CD14-positive monocyte (primary cell): Measurements from ENCODE around the gene AFG1L. TPM values are rescaled to one million over a fixed set of nuclear protein-coding genes. Genes with fewer than 3 reads are reported as not detected.
A peak's percentile ranks its signal among the peaks of the same experiment; 100 is the strongest.

Source experiments
- DNase-seq, 3 donors: peaks; one replicate each; pipeline ENCODE4 v3.0.0-alpha.2; 2011 to 2022
- H2AFZ ChIP-seq: 2 replicates; pipeline ENCODE4 v1.6.0; 2012; ENCODE audit warnings: mild to moderate bottlenecking, low read depth, low read length, inconsistent platforms; ENCODE audit not compliant: insufficient read depth, poor library complexity, severe bottlenecking
- H3K27ac ChIP-seq, 2 donors: 1 replicate in 1 of 2; 2 replicates in 1 of 2; pipeline ENCODE4 v1.5.1; 2012 to 2013; ENCODE audit warnings: low read length in 2 of 2, control low read depth in 1 of 2, inconsistent platforms in 1 of 2, low read depth in 1 of 2, mild to moderate bottlenecking in 1 of 2
- H3K27me3 ChIP-seq, 2 donors: one replicate each; pipeline versions ENCODE4 v1.6.0 to v1.6.1; 2011 to 2013; ENCODE audit warnings: low read length in 2 of 2; ENCODE audit not compliant: control insufficient read depth in 2 of 2, insufficient read depth in 2 of 2
- H3K36me3 ChIP-seq, 2 donors: replicated peaks in 1 of 2; 1 replicate in 1 of 2; 2 replicates in 1 of 2; pipeline versions ENCODE4 v1.5.1 to v1.6.1; 2012 to 2013; ENCODE audit warnings: low read length in 2 of 2, control low read depth in 1 of 2, inconsistent platforms in 1 of 2, mild to moderate bottlenecking in 1 of 2; ENCODE audit not compliant: insufficient read depth in 2 of 2, control insufficient read depth in 1 of 2
- H3K4me1 ChIP-seq, 2 donors: 1 replicate in 1 of 2; 2 replicates in 1 of 2; pipeline versions ENCODE4 v1.5.1 to v1.6.1; 2012 to 2013; ENCODE audit warnings: low read length in 2 of 2, control low read depth in 1 of 2, inconsistent platforms in 1 of 2, mild to moderate bottlenecking in 1 of 2, moderate library complexity in 1 of 2; ENCODE audit not compliant: insufficient read depth in 2 of 2, control insufficient read depth in 1 of 2
- H3K4me2 ChIP-seq: replicated peaks from 2 replicates; pipeline ENCODE3; 2012; ENCODE audit warnings: low read length, moderate library complexity, mild to moderate bottlenecking; ENCODE audit not compliant: poor library complexity, severe bottlenecking; ENCODE audit errors: extremely low read depth
- H3K4me3 ChIP-seq, 3 experiments: fragments of 200-600 bp in 1 of 3; sonication (generic) in 1 of 3; replicated peaks in 1 of 3; 1 replicate in 2 of 3; 2 replicates in 1 of 3; pipeline ENCODE4 v1.5.1; 2011 to 2013; ENCODE audit warnings: low read length in 3 of 3, mild to moderate bottlenecking in 3 of 3, control low read depth in 2 of 3, low read depth in 2 of 3, inconsistent platforms in 1 of 3, moderate library complexity in 1 of 3
- H3K79me2 ChIP-seq: 2 replicates; pipeline ENCODE4 v1.6.0; 2012; ENCODE audit warnings: mild to moderate bottlenecking, control low read depth, inconsistent platforms, low read length, moderate library complexity; ENCODE audit not compliant: insufficient read depth
- H3K9ac ChIP-seq: 2 replicates; pipeline ENCODE4 v1.6.0; 2017; ENCODE audit warnings: low read length, mild to moderate bottlenecking; ENCODE audit not compliant: insufficient read depth, poor library complexity, severe bottlenecking
- H3K9me3 ChIP-seq, 2 donors: replicated peaks in 1 of 2; 1 replicate in 1 of 2; 2 replicates in 1 of 2; pipeline versions ENCODE4 v1.5.1 to v1.6.1; 2012 to 2013; ENCODE audit warnings: low read length in 2 of 2, control low read depth in 1 of 2; ENCODE audit not compliant: control insufficient read depth in 1 of 2, insufficient read depth in 1 of 2
- H4K20me1 ChIP-seq: 2 replicates; pipeline ENCODE4 v1.6.0; 2012; ENCODE audit warnings: mild to moderate bottlenecking, low read length, control low read depth, moderate library complexity; ENCODE audit not compliant: insufficient read depth
- H3K27ac Mint-ChIP-seq, 7 donors: one replicate each; pipeline ENCODE4 v1.8.0; 2020; ENCODE audit warnings: mild to moderate bottlenecking in 7 of 7, mixed read lengths in 7 of 7, moderate library complexity in 6 of 7, inconsistent platforms in 2 of 7
- H3K27me3 Mint-ChIP-seq, 3 donors: one replicate each; pipeline ENCODE4 v1.8.0; 2021 to 2022; ENCODE audit warnings: low read depth in 3 of 3, mild to moderate bottlenecking in 3 of 3, mixed read lengths in 3 of 3, moderate library complexity in 3 of 3, inconsistent platforms in 1 of 3
- H3K36me3 Mint-ChIP-seq, 2 donors: one replicate each; pipeline ENCODE4 v1.8.0; 2020; ENCODE audit warnings: mixed read lengths in 2 of 2, inconsistent platforms in 1 of 2, mild to moderate bottlenecking in 1 of 2
- H3K4me1 Mint-ChIP-seq: one replicate; pipeline ENCODE4 v1.8.0; 2020; ENCODE audit warnings: mild to moderate bottlenecking, mixed read lengths
- H3K4me3 Mint-ChIP-seq, 2 donors: one replicate each; pipeline ENCODE4 v1.8.0; 2020; ENCODE audit warnings: mild to moderate bottlenecking in 2 of 2, mixed read lengths in 2 of 2, moderate library complexity in 1 of 2
- H3K9me3 Mint-ChIP-seq, 7 donors: one replicate each; pipeline ENCODE4 v1.8.0; 2020 to 2022; ENCODE audit warnings: mixed read lengths in 7 of 7, mild to moderate bottlenecking in 6 of 7, moderate library complexity in 6 of 7, inconsistent platforms in 2 of 7
- CTCF ChIP-seq: fragments of 200-600 bp; IDR thresholded peaks from one replicate; pipeline ENCODE4 v1.8.0; 2022; ENCODE audit warnings: antibody characterized with exemption, mild to moderate bottlenecking
- WGBS: methylation state at CpG from one replicate; pipeline ENCODE4 v1.1.5; 2013; ENCODE audit warnings: missing lambda C conversion rate; ENCODE audit not compliant: insufficient coverage; 5-methylcytosine and 5-hydroxymethylcytosine counted together
- intact Hi-C, 2 donors: fragments of 100-400 bp; cut with micrococcal nuclease; formaldehyde crosslinking; loops; one replicate each; pipeline versions ENCODE4 v1.15.0 to v1.15.1; 2023
- polyA plus RNA-seq, 3 donors: library from polyadenylated mRNA; depleted of rRNA in 1 of 3; unstranded in 2 of 3; stranded (reverse) in 1 of 3; fragments of 300-500 nt in 2 of 3; fragments of >200 nt in 1 of 3; fragmentation: Illumina TruSeq in 2 of 3; gene quantifications; 1 replicate in 2 of 3; 2 replicates in 1 of 3; pipeline ENCODE4 v1.2.3, GENCODE V29; 2012 to 2021

The AFG1L gene
- polyA plus RNA-seq, 3 donors = 0.95 to 2.8 (median 2.7) TPM

GRCh38 chr6:108247965-108248536 lies 46.8 kb upstream of the AFG1L start:
- H3K9me3 Mint-ChIP-seq = peaks cover 0 to 12% (median 3%) of the 10 kb centered on the region in 7 donors

GRCh38 chr6:108250240-108250866 lies 44.5 kb upstream of the AFG1L start:
- H2AFZ ChIP-seq = no peak overlapping the region
- peak in 1 of 3 donors; percentile 11 for DNase-seq
- no CpG with 5 or more reads among the region's 2 CpGs for WGBS
- Mint-ChIP-seq H3K9me3 (peaks cover 0 to 7% (median 3%) of the 10 kb centered on the region in 7 donors), H3K4me3 (no peak overlapping the region), H3K36me3 (peaks cover 28 to 42% of the 10 kb centered on the region in 2 donors), H3K27ac (no peak overlapping the region), H3K27me3 (no peaks in the 10 kb centered on the region), H3K4me1 (peaks cover 53% of the 10 kb centered on the region)
- H3K4me2 ChIP-seq = no peak overlapping the region
- H3K27me3 ChIP-seq = no peaks in the 10 kb centered on the region
- no peak for TF ChIP-seq CTCF
- peaks cover 3 to 25% of the 10 kb centered on the region in 2 donors for H3K36me3 ChIP-seq
- no peak overlapping the region for H3K4me3 ChIP-seq
- no peak overlapping the region for H3K9ac ChIP-seq
- peaks cover 21 to 25% of the 10 kb centered on the region in 2 donors for H3K4me1 ChIP-seq
- intact Hi-C loops = no loop called here
- H3K79me2 ChIP-seq = peaks cover 95% of the 10 kb centered on the region
- H3K27ac ChIP-seq = no peak overlapping the region
- H3K9me3 ChIP-seq = no peaks in the 10 kb centered on the region
- H4K20me1 ChIP-seq = peaks cover 97% of the 10 kb centered on the region

More at GRCh38 chr6:108247965-108248536, 46.8 kb upstream of the AFG1L start:
- intact Hi-C loops = no loop called here
- no peak for DNase-seq
- Histone ChIP-seq H4K20me1 (peaks cover 96% of the 10 kb centered on the region), H2AFZ (no peak overlapping the region), H3K27ac (no peak overlapping the region), H3K9ac (no peak overlapping the region), H3K4me3 (no peak overlapping the region), H3K27me3 (no peaks in the 10 kb centered on the region), H3K9me3 (peaks cover 0 to 3% of the 10 kb centered on the region in 2 donors), H3K4me1 (peaks cover 5 to 6% of the 10 kb centered on the region in 2 donors), H3K4me2 (no peak overlapping the region), H3K36me3 (peaks cover 3 to 42% of the 10 kb centered on the region in 2 donors), H3K79me2 (peaks cover 95% of the 10 kb centered on the region)
- Mint-ChIP-seq H3K4me1 (peaks cover 33% of the 10 kb centered on the region), H3K27ac (peak overlapping the region in 1 of 7 donors; percentile 1), H3K4me3 (no peak overlapping the region), H3K27me3 (peaks cover 0 to 1% (median 0%) of the 10 kb centered on the region in 3 donors), H3K36me3 (peaks cover 39 to 52% of the 10 kb centered on the region in 2 donors)
- TF ChIP-seq CTCF = no peak
- no CpG with 5 or more reads among the region's 1 CpG for WGBS
